ENCODE results near the gene GLIS1. TPM values are rescaled to one million over a fixed set of nuclear protein-coding genes. Genes with fewer than 3 reads are reported as not detected.

The GLIS1 gene
- total RNA-seq, 1 experiment from 2014 or later = 0.24 TPM

- TF ChIP-seq ZNF532 (CRISPR knock-in tag; IDR thresholded peaks at IDR 0.05; ENCODE audit: borderline replicate concordance) (no peak), USF2 (CRISPR knock-in tag; IDR thresholded peaks at IDR 0.05) (no peak), ARID4B (CRISPR knock-in tag; IDR thresholded peaks at IDR 0.05; ENCODE audit: borderline replicate concordance) (no peak), GTF2I (CRISPR knock-in tag; conservative IDR thresholded peaks at IDR 0.05) (no peak), JUN (CRISPR knock-in tag; IDR thresholded peaks at IDR 0.05) (no peak), JAZF1 (CRISPR knock-in tag; IDR thresholded peaks at IDR 0.05) (no peak), ZNF671 (CRISPR knock-in tag; IDR thresholded peaks at IDR 0.05) (no peak)
These were observed 111.9 kb downstream of the GLIS1 start (continued) for GRCh38 chr1:53627031-53627430.

GRCh38 chr1:53626616-53627015 is 112.3 kb downstream of the GLIS1 start:
- Mint-ChIP-seq H3K4me1 (no peaks in the 10 kb centered on the region), H3K4me3 (no peak overlapping the region), H3K9me3 (no peaks in the 10 kb centered on the region), H3K36me3 (no peaks in the 10 kb centered on the region), H3K27me3 (ENCODE audit: low read depth) (no peaks in the 10 kb centered on the region), H3K27ac (no peak overlapping the region)
- ChIA-PET POLR2A (no interaction called here), CTCF (interaction anchor here (1.9 to 2.0 kb wide), 2 partner anchors 56 to 141 kb away, joined by 7 read pairs; no protein-coding TSS in a partner anchor)
- no peak for ATAC-seq
- no peak for DNase-seq (ENCODE audit: low spot score)
- TF ChIP-seq RELA (CRISPR knock-in tag; IDR thresholded peaks at IDR 0.05; ENCODE audit: borderline replicate concordance) (no peak), ARID4B (CRISPR knock-in tag; IDR thresholded peaks at IDR 0.05; ENCODE audit: borderline replicate concordance) (no peak), JUN (CRISPR knock-in tag; IDR thresholded peaks at IDR 0.05) (no peak), OVOL2 (CRISPR knock-in tag; IDR thresholded peaks at IDR 0.05; ENCODE audit: borderline replicate concordance) (no peak), NFATC4 (CRISPR knock-in tag; IDR thresholded peaks at IDR 0.05) (no peak), MXD4 (CRISPR knock-in tag; IDR thresholded peaks at IDR 0.05; ENCODE audit: borderline replicate concordance) (no peak), TP53 (CRISPR knock-in tag; IDR thresholded peaks at IDR 0.05) (no peak), TCF7 (CRISPR knock-in tag; IDR thresholded peaks at IDR 0.05; ENCODE audit: low read depth) (no peak), AFF4 (CRISPR knock-in tag; IDR thresholded peaks at IDR 0.05; ENCODE audit: borderline replicate concordance) (no peak), E2F1 (CRISPR knock-in tag; IDR thresholded peaks at IDR 0.05) (no peak), ZNF396 (CRISPR knock-in tag; IDR thresholded peaks at IDR 0.05; ENCODE audit: borderline replicate concordance) (no peak)
